HCT116 (cell line): Measurements from ENCODE around the gene PPP1R36.

Experiments
- CTCF ChIP-seq, 3 experiments: fragments of 200-600 bp in 1 of 3; sonication (generic) in 1 of 3; IDR thresholded peaks in 2 of 3; conservative IDR thresholded peaks in 1 of 3; 2 replicates each; pipeline ENCODE4 v1.5.1; 2012 to 2017; ENCODE audit warnings: low read depth in 2 of 3, low read length in 2 of 3, antibody characterized with exemption in 1 of 3, borderline replicate concordance in 1 of 3, control low read depth in 1 of 3, mild to moderate bottlenecking in 1 of 3, mixed read lengths in 1 of 3, mixed run types in 1 of 3, moderate library complexity in 1 of 3; ENCODE audit not compliant: insufficient read depth in 1 of 3
- EZH2 ChIP-seq: fragments of 200-600 bp; sonication (generic); IDR thresholded peaks from 2 replicates; pipeline ENCODE4 v1.6.1; 2017; ENCODE audit warnings: antibody characterized with exemption, mixed run types
- JUND ChIP-seq: IDR thresholded peaks from 2 replicates; pipeline ENCODE4 v1.6.1; 2012
- REST ChIP-seq: IDR thresholded peaks from 2 replicates; pipeline ENCODE4 v1.6.1; 2012; ENCODE audit warnings: low read depth
- SIN3A ChIP-seq: IDR thresholded peaks from 2 replicates; pipeline ENCODE4 v1.6.1; 2012; ENCODE audit warnings: low read depth

- TF ChIP-seq CTCF (IDR thresholded peaks at IDR 0.05 in 2 of 3, conservative IDR thresholded peaks at IDR 0.05 in 1 of 3; ENCODE audit: borderline replicate concordance in 1 of 3, insufficient read depth in 1 of 3, low read depth in 2 of 3, low read length in 2 of 3) (no peak), EZH2 (no peak), SIN3A (no peak), REST (no peak), JUND (no peak)
Measured at GRCh38 chr14:64504897-64505794, 44.6 kb upstream of the PPP1R36 start.
